G401 (cell line): ENCODE data around the gene MRGPRF. TPM values are rescaled to one million over a fixed set of nuclear protein-coding genes. Genes with fewer than 3 reads are reported as not detected.

ENCODE experiments used
- DNase-seq: peaks from one replicate; pipeline ENCODE4 v3.0.0-alpha.2; 2015; ENCODE audit warnings: low spot score
- in situ Hi-C: cut with HindIII; loops from 2 replicates; pipeline ENCODE4 v1.10.0; 2016; ENCODE audit warnings: low sequenced_read_pairs, mixed read lengths
- total RNA-seq: library from RNA; depleted of rRNA; stranded (reverse); fragments of >200 nt; shearing (Covaris generic); gene quantifications from 2 replicates; pipeline ENCODE4 v1.2.3, GENCODE V29; 2014

Gene MRGPRF
- total RNA-seq, 1 experiment from 2014 or later, result not detected

GRCh38 chr11:69051381-69052342, 38.6 kb upstream of the MRGPRF start:
- in situ Hi-C loops, result no loop called here
- DNase-seq, result peak; percentile 29

GRCh38 chr11:69050592-69051380, 37.7 kb upstream of the MRGPRF start:
- peak; percentile 34 for DNase-seq
- in situ Hi-C loops, result no loop called here

- no peak for DNase-seq
- in situ Hi-C loops, result no loop called here
Observed at GRCh38 chr11:69049490-69049867, 36.4 kb upstream of the MRGPRF start.

- peak; percentile 98 for DNase-seq
- in situ Hi-C loops, result no loop called here
Observed at GRCh38 chr11:69048694-69049489, 35.8 kb upstream of the MRGPRF start, which contains the start of gene TPCN2. Gene TPCN2, plus strand, starts transcription at chr11:69048932. Its CDS starts 66 bp downstream, at chr11:69048998.

- no peak for DNase-seq
- in situ Hi-C loops, result no loop called here
Observed at GRCh38 chr11:69048031-69048693, 35.1 kb upstream of the MRGPRF start.

- DNase-seq, result peak; percentile 96
- in situ Hi-C loops, result no loop called here
Observed at GRCh38 chr11:69044111-69045013, 31.3 kb upstream of the MRGPRF start.

GRCh38 chr11:69041516-69041915, 28.5 kb upstream of the MRGPRF start:
- in situ Hi-C loops, result no loop called here
- no peak for DNase-seq

- no peak for DNase-seq
- in situ Hi-C loops, result no loop called here
Observed at GRCh38 chr11:69040581-69041260, 27.7 kb upstream of the MRGPRF start.

GRCh38 chr11:69040051-69040450, 27.0 kb upstream of the MRGPRF start:
- in situ Hi-C loops, result no loop called here
- no peak for DNase-seq

- DNase-seq, result no peak
- in situ Hi-C loops, result no loop called here
Observed at GRCh38 chr11:69039501-69039900, 26.5 kb upstream of the MRGPRF start.

- DNase-seq, result no peak
- in situ Hi-C loops, result no loop called here
Observed at GRCh38 chr11:69037544-69037943, 24.5 kb upstream of the MRGPRF start.

- DNase-seq, result no peak
- in situ Hi-C loops, result no loop called here
Observed at GRCh38 chr11:69037074-69037473, 24.0 kb upstream of the MRGPRF start.

GRCh38 chr11:69035946-69036340, 22.9 kb upstream of the MRGPRF start:
- in situ Hi-C loops, result no loop called here

GRCh38 chr11:69035150-69035945, 22.3 kb upstream of the MRGPRF start:
- DNase-seq, result no peak
- in situ Hi-C loops, result no loop called here

More at GRCh38 chr11:69035946-69036340, 22.9 kb upstream of the MRGPRF start:
- DNase-seq, result no peak

- in situ Hi-C loops, result no loop called here
- no peak for DNase-seq
Observed at GRCh38 chr11:69034123-69034867, 21.2 kb upstream of the MRGPRF start.

- DNase-seq, result no peak
- in situ Hi-C loops, result no loop called here
Observed at GRCh38 chr11:69033431-69033830, 20.4 kb upstream of the MRGPRF start.
